ENCODE results near the gene CEBPZ.

CEBPZ gene

GRCh38 chr2:37180640-37181039, 50.8 kb downstream of the CEBPZ start:
- POLR2A ChIA-PET: no interaction called here
- DNase-seq (ENCODE audit: extremely low spot score): no peak
- no peak for TF ChIP-seq CTCF (IDR thresholded peaks at IDR 0.05; ENCODE audit: control extremely low read depth, extremely low read depth, low read depth, missing control alignments)
- CTCF ChIA-PET: interaction anchor here (4.7 kb wide), 1 partner anchor 12 kb away, joined by 41 read pairs; no protein-coding TSS in a partner anchor

DNA sequence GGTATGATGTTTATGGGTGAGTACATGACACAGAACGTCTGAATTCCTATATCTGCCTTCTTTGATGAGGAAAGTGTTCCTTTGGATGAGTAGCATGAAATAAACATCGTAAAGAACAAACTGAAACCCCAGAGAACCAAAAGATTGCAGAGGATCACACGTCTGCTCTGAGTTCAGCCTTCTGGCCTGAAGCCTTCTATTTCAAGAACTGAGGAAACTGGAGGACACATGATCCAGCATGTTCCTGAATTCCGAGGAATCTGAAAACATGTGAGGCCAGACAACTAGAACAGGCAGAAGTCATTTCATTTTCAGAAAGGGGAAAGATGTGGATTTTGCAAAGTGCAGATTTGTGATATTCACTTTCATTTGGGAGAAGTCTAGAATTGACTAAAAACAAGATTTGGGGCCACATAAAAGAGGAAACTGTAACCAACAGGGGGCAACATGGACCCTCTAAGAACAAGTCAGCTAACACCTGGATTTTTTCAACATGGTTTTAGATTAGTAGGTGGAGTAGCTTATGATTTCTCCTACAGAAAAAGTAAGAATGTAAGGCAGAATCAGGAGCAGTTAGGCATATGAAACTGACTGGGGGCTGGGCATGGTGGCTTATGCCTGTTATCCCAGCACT, 51.3 kb downstream of the CEBPZ start:
- POLR2A ChIA-PET: no interaction called here
- CTCF ChIA-PET: interaction anchor here (4.7 kb wide), 1 partner anchor 12 kb away, joined by 41 read pairs; no protein-coding TSS in a partner anchor
- no peak for DNase-seq (ENCODE audit: extremely low spot score)
- TF ChIP-seq CTCF (IDR thresholded peaks at IDR 0.05; ENCODE audit: control extremely low read depth, extremely low read depth, low read depth, missing control alignments): no peak

DNA sequence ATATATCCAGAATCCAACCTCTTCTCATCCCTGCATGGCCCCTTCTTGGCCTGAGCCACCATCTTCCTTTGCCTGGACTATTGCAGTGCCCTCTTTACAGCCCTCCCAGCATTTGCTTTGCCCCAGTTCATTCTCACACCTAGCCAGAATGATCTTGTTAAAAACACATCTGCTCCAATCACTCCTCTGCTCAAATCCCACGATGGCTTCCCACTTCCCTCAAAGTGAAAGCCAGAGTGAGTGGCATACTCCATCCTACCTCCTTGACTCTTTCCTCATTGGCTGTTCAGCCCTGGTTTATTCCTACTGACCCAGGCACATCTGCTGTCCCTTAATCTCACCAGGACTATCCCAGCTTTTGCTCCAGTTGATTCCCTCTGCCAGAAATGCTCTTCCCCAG, 57.7 kb downstream of the CEBPZ start:
- TF ChIP-seq CTCF (IDR thresholded peaks at IDR 0.05; ENCODE audit: control extremely low read depth, extremely low read depth, low read depth, missing control alignments): no peak
- POLR2A ChIA-PET: no interaction called here
- no peak for DNase-seq (ENCODE audit: extremely low spot score)
- CTCF ChIA-PET: interaction anchor here (1.0 kb wide), 1 partner anchor 15 kb away, joined by 3 read pairs; no protein-coding TSS in a partner anchor

DNA sequence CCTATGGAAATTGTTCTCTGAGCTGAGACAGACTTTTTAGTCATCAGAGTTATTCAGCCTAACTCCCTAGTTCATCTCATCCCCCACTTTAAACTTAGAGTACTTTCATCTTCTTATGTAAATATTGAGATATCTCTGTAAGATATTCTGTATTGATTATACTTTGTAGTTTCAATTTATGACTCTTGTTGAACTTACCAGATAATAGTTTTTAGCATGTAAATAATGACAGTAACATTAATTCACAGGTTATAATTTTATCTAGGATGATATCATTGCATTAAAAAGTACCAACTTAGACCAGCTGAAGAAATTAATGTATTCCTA, 59.8 kb downstream of the CEBPZ start:
- ChIA-PET POLR2A (no interaction called here), CTCF (interaction anchor here (1.0 to 7.4 kb wide), 4 partner anchors 8 to 706 kb away, joined by 3 to 49 read pairs (median 22); partner anchors contain the start of gene EIF2AK2)
- TF ChIP-seq CTCF (IDR thresholded peaks at IDR 0.05; ENCODE audit: control extremely low read depth, extremely low read depth, low read depth, missing control alignments): no peak
- no peak for DNase-seq (ENCODE audit: extremely low spot score)

DNA sequence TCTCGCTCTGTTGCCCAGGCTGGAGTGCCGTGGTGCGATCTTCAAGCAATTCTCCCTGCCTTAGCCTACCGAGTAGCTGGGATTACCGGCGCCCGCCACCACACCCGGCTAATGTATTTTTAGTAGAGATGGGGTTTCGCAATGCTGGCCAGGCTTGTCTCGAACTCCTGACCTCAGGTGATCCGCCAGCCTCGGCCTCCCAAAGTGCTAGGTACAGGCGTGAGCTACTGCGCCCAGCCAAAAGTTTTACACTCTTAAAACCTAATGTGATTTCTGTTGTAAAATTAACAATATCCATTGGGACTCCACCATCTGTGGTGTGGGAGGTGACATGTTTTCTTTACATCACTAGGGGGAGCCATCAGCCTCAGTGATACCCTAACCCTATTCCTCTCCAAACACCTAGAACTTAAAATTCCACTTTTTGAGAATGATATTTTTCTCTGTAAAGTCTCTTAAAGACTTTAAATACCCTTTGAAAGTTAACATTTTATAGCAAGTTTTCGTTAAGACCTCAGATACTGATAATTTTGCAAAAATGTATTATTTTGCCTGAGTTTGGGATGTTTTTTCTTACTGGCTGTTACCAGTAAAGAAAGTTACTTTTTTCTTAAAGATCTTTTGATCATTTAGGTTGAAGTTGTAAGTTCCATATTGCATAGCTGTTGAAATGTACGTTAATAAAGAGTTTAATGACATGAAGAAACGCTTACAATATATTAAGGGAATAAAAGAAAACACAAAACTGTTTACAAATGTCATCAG, 63.0 kb downstream of the CEBPZ start:
- peak; percentile 68 for TF ChIP-seq CTCF (IDR thresholded peaks at IDR 0.05; ENCODE audit: control extremely low read depth, extremely low read depth, low read depth, missing control alignments)
- DNase-seq (ENCODE audit: extremely low spot score): peak; percentile 79
- ChIA-PET CTCF (interaction anchor here (0.7 to 7.4 kb wide), 17 partner anchors 8 to 721 kb away, joined by 3 to 49 read pairs (median 4); partner anchors contain the start of gene EIF2AK2), POLR2A (no interaction called here)

DNA sequence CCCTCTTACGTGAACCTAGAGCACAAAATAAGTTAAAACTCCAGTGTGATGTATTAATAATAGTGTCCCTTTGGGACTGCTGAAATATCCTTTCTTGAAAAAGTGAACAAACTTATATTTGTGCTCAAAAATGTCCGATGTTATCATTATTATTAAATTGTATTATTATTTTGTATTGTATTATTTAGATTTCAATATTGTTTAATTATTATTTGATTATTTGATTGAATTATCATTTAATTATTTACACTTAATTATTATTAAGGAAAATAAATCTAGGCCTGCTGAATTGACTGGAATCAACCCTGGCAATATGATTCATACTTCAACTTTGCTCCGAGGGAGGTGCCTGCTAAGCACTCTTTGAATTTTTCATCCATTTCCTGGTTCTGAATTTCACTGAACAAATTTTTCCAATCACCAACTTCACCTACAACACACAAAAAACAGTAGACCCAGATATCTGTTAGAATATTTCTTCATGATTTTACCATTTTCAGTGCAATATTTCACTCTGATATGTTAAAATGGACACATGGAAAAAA, 63.7 kb downstream of the CEBPZ start:
- ChIA-PET POLR2A (no interaction called here), CTCF (interaction anchor here (0.7 to 7.4 kb wide), 12 partner anchors 9 to 718 kb away, joined by 3 to 49 read pairs (median 5); partner anchors contain the start of gene EIF2AK2)
- DNase-seq (ENCODE audit: extremely low spot score): no peak

More for the DNA sequence above, 63.7 kb downstream of the CEBPZ start:
- TF ChIP-seq CTCF (IDR thresholded peaks at IDR 0.05; ENCODE audit: control extremely low read depth, extremely low read depth, low read depth, missing control alignments): no peak

Measured in GM10248 (cell line).